ENCODE measurements around the gene ATP5ME. TPM values are rescaled to one million over a fixed set of nuclear protein-coding genes. Genes with fewer than 3 reads are reported as not detected.
"Not testable (repeated sequence)": the region's sequence is repeated elsewhere in the genome, so short reads cannot be mapped to it uniquely, and the experiment has no call there.

ATP5ME gene
- total RNA-seq, 2 experiments from 2014 or later, result 213 to 231 TPM

DNA sequence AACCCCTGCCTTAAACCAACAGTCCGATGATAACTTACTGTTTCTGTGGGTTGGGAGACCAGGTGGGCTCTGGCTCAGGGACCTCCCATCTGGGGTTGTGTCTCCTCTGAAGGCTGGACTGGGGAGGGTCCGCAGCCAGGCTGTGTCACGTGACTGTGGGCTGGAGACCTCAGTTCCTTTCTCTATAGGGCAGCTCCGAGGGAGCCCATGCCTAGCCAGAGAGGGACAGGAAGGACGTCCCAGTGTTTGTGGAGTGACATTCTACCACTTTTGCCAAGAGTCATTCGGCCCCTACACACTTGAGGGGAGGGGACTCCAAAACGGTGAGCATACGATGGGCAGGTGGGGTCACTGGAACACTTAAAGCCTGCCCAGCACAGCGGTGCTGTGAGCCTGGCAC lies 36.0 kb upstream of the ATP5ME start:
- CTCF ChIA-PET, result interaction anchor here (0.5 kb wide), 1 partner anchor 215 kb away, joined by 3 read pairs; no protein-coding TSS in a partner anchor
- Mint-ChIP-seq H3K27me3 (no peaks in the 10 kb centered on the region), H3K4me3 (no peak overlapping the region), H3K4me1 (peaks cover 11% of the 10 kb centered on the region), H3K9me3 (ENCODE audit: low read depth) (no peaks in the 10 kb centered on the region), H3K36me3 (peaks cover 21% of the 10 kb centered on the region), H3K27ac (no peak overlapping the region)
- ATAC-seq (no peak), DNase-seq (no peak)

GRCh38 chr4:709348-709747 lies 35.3 kb upstream of the ATP5ME start:
- H3K9me3 Mint-ChIP-seq (ENCODE audit: low read depth), result no peaks in the 10 kb centered on the region
- CTCF ChIA-PET, result interaction anchor here (0.5 kb wide), 1 partner anchor 214 kb away, joined by 3 read pairs; no protein-coding TSS in a partner anchor
- ATAC-seq (no peak), DNase-seq (no peak)
- no peak overlapping the region for H3K4me3 Mint-ChIP-seq
- H3K27me3 Mint-ChIP-seq, result no peaks in the 10 kb centered on the region
- H3K36me3 Mint-ChIP-seq, result peaks cover 18% of the 10 kb centered on the region
- H3K4me1 Mint-ChIP-seq, result peaks cover 11% of the 10 kb centered on the region
- no peak overlapping the region for H3K27ac Mint-ChIP-seq

- Mint-ChIP-seq H3K27me3 (no peaks in the 10 kb centered on the region), H3K4me1 (peaks cover 11% of the 10 kb centered on the region), H3K9me3 (ENCODE audit: low read depth) (no peaks in the 10 kb centered on the region), H3K36me3 (peaks cover 18% of the 10 kb centered on the region), H3K27ac (no peak overlapping the region), H3K4me3 (no peak overlapping the region)
- no peak for DNase-seq
- CTCF ChIA-PET, result no interaction called here
- no peak for ATAC-seq
Measured at GRCh38 chr4:708631-708933, 34.5 kb upstream of the ATP5ME start.

DNA sequence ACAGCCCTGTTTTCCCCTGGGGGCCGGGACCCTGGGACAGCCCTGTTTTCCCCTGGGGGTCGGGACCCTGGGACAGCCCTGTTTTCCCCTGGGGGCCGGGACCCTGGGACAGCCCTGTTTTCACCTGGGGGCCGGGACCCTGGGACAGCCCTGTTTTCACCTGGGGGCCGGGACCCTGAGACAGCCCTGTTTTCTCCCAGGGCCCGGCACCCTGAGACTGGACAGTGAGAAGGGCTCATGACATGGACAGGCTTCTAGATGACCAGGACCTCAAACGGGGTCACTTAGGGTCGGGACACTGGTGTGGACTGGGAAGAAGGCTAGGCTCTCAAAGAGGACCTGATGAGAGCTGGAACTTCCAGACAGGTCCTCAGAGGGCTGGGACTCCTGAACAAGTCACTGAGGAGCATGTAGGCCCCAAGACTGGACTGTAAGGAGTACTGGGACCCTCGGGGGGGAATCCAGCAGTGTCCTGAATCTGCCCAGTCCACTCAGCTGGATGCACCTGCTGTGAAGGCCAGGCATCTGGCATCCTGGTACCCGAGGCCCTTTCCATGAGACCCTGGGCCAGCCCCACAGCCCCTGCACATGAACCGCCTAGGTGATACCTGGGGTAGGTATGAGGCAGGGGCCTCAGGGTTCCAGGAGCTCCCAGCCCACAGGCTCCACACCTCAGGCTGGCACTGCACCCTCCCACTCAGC lies 34.0 kb upstream of the ATP5ME start:
- Mint-ChIP-seq H3K4me3 (no peak overlapping the region), H3K27ac (no peak overlapping the region), H3K27me3 (no peaks in the 10 kb centered on the region), H3K36me3 (peaks cover 18% of the 10 kb centered on the region), H3K9me3 (ENCODE audit: low read depth) (no peaks in the 10 kb centered on the region), H3K4me1 (peaks cover 11% of the 10 kb centered on the region)
- no peak for DNase-seq
- CTCF ChIA-PET, result no interaction called here
- ATAC-seq, result no peak

DNA sequence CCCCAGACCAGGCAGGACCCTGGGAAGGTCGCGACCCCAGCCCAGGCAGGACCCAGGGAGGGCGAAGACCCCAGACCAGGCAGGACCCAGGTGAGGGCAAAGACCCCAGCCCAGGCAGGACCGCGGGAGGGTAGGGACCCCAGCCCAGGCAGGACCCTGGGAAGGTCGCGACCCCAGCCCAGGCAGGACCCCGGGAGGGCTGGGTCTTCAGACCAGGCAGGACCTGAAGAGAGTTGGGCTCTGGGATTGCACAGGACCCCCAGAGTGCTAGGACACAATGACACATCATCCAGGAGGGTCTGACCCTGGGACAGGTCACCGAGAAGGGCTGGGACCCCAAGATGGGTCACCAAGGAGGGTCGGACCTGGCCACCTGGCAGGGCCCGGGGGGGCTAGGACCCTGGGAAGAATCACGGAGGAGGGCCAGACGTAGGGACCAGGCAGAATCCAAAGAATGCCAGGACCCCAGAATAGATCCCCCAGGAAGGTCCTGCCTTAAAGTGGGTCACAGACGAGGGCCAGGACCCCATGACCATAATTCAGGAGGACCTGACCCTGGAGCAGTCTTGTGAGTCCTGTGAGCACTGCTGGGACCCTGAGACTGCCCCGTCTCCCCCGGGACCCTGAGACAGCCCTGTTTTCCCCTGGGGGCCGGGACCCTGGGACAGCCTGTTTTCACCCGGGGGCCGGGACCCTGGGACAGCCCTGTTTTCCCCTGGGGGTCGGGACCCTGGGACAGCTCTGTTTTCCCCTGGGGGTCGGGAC lies 32.9 kb upstream of the ATP5ME start:
- H3K4me1 Mint-ChIP-seq, result peaks cover 10% of the 10 kb centered on the region
- no peak overlapping the region for H3K4me3 Mint-ChIP-seq
- CTCF ChIA-PET, result no interaction called here
- H3K9me3 Mint-ChIP-seq (ENCODE audit: low read depth), result no peaks in the 10 kb centered on the region
- peaks cover 17% of the 10 kb centered on the region for H3K36me3 Mint-ChIP-seq
- no peak overlapping the region for H3K27ac Mint-ChIP-seq
- DNase-seq (no peak), ATAC-seq (no peak)
- H3K27me3 Mint-ChIP-seq, result no peaks in the 10 kb centered on the region

DNA sequence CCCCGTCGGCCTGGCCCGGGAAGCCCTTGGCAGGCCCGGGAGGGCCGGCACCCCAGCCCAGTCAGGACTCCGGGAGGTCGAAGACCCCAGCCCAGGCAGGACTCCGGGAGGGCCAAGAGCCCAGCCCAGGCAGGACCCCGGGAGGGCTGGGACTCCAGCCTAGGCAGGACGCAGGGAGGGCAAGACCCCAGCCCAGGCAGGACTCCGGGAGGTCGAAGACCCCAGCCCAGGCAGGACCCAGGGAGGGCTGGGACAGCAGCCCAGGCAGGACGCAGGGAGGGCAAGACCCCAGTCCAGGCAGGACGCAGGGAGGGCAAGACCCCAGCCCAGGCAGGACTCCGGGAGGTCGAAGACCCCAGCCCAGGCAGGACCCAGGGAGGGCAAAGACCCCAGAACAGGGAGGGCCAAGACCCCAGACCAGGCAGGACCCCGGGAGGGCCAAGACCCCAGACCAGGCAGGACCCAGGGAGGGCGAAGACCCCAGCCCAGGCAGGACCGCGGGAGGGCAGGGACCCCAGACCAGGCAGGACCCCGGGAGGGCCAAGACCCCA lies 32.1 kb upstream of the ATP5ME start:
- Mint-ChIP-seq H3K27ac (peak overlapping the region; percentile 15), H3K36me3 (peaks cover 16% of the 10 kb centered on the region), H3K4me3 (peak overlapping the region; percentile 50), H3K4me1 (peaks cover 10% of the 10 kb centered on the region)
- H3K9me3 Mint-ChIP-seq (ENCODE audit: low read depth); H3K27me3 Mint-ChIP-seq; ATAC-seq; DNase-seq; CTCF ChIA-PET: not testable (repeated sequence)

GRCh38 chr4:705278-706082 lies 31.4 kb upstream of the ATP5ME start, which contains the start of gene PCGF3:
TSS of gene PCGF3 (plus strand) at chr4:705832. CDS start at chr4:733681, 27,849 bp downstream.
- peak; percentile 97 for DNase-seq
- Mint-ChIP-seq H3K36me3 (peaks cover 15% of the 10 kb centered on the region), H3K27me3 (no peaks in the 10 kb centered on the region), H3K4me3 (peak within 1 kb of the TSS; percentile 70), H3K4me1 (peaks cover 14% of the 10 kb centered on the region), H3K27ac (peak within 1 kb of the TSS; percentile 71), H3K9me3 (ENCODE audit: low read depth) (no peaks in the 10 kb centered on the region)
- CTCF ChIA-PET, result no interaction called here
- peak; percentile 97 for ATAC-seq

GRCh38 chr4:704971-705277 lies 30.8 kb upstream of the ATP5ME start:
- Mint-ChIP-seq H3K4me1 (peaks cover 20% of the 10 kb centered on the region), H3K36me3 (peaks cover 12% of the 10 kb centered on the region), H3K27ac (no peak overlapping the region), H3K27me3 (no peaks in the 10 kb centered on the region), H3K4me3 (peak overlapping the region; percentile 70), H3K9me3 (ENCODE audit: low read depth) (no peaks in the 10 kb centered on the region)
- no peak for ATAC-seq
- CTCF ChIA-PET, result no interaction called here
- DNase-seq, result no peak

GRCh38 chr4:704198-704891 lies 30.3 kb upstream of the ATP5ME start:
- no peaks in the 10 kb centered on the region for H3K9me3 Mint-ChIP-seq (ENCODE audit: low read depth)
- no peak overlapping the region for H3K4me3 Mint-ChIP-seq
- peaks cover 21% of the 10 kb centered on the region for H3K4me1 Mint-ChIP-seq
- peaks cover 7% of the 10 kb centered on the region for H3K36me3 Mint-ChIP-seq
- H3K27ac Mint-ChIP-seq, result no peak overlapping the region
- CTCF ChIA-PET, result no interaction called here
- ATAC-seq (no peak), DNase-seq (no peak)
- no peaks in the 10 kb centered on the region for H3K27me3 Mint-ChIP-seq

- Mint-ChIP-seq H3K9me3 (ENCODE audit: low read depth) (no peaks in the 10 kb centered on the region), H3K36me3 (peaks cover 1% of the 10 kb centered on the region), H3K27me3 (no peaks in the 10 kb centered on the region), H3K4me1 (peaks cover 19% of the 10 kb centered on the region), H3K27ac (no peak overlapping the region), H3K4me3 (no peak overlapping the region)
- DNase-seq, result no peak
- ATAC-seq, result no peak
- CTCF ChIA-PET, result no interaction called here
Measured at GRCh38 chr4:703336-704197, 29.5 kb upstream of the ATP5ME start.

- Mint-ChIP-seq H3K27me3 (no peaks in the 10 kb centered on the region), H3K4me3 (no peak overlapping the region), H3K36me3 (no peaks in the 10 kb centered on the region), H3K4me1 (peaks cover 19% of the 10 kb centered on the region), H3K27ac (no peak overlapping the region), H3K9me3 (ENCODE audit: low read depth) (no peaks in the 10 kb centered on the region)
- CTCF ChIA-PET, result no interaction called here
- ATAC-seq (no peak), DNase-seq (no peak)
Measured at GRCh38 chr4:702618-703048, 28.6 kb upstream of the ATP5ME start.

DNA sequence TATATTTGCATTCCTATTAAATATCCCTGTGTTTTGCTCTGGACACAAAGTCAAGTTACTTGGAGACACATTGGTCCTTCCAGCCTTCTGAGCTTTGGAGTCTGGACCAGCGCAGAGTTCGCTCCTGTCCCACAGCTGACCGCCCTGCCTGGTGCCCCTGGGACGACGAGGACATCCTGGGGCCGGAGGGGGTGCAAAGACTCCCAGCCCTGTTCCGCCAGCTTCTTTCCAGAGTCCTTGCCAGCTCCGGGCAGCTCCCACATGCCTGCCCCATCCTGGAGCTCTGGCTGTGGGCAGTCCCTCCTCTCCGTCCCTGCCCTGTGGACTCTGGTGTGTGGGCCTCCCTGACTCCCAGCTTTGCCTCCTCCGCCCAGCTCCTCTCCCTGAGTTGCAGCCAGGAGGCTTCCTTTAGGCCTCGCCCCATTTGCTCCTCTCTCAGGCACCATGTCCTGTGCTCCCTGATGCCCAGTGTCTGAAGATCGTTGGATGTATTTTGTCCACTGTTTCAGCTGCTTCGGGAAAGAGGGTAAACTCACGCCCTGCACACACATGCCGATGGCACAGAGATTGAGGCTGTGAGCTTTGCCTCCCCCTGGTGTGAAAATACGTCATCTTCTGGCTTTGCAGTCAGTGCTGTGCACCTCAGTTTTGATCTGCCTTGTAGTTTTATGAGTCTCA lies 26.6 kb upstream of the ATP5ME start:
- no peaks in the 10 kb centered on the region for H3K9me3 Mint-ChIP-seq (ENCODE audit: low read depth)
- no peak overlapping the region for H3K4me3 Mint-ChIP-seq
- DNase-seq (no peak), ATAC-seq (no peak)
- peaks cover 19% of the 10 kb centered on the region for H3K4me1 Mint-ChIP-seq
- CTCF ChIA-PET, result no interaction called here
- peaks cover 2% of the 10 kb centered on the region for H3K27me3 Mint-ChIP-seq
- H3K27ac Mint-ChIP-seq, result peak overlapping the region; percentile 16
- no peaks in the 10 kb centered on the region for H3K36me3 Mint-ChIP-seq

Measured in activated CD8-positive, alpha-beta memory T cell treated with anti-CD3 and anti-CD28 coated beads, Interleukin-2, amount 10 ng/mL, durations not matched to agents 7 days and 5 days (primary cell).